ENCODE results near the gene NCOA7. TPM values are rescaled to one million over a fixed set of nuclear protein-coding genes. Genes with fewer than 3 reads are reported as not detected.

The NCOA7 gene
- total RNA-seq, 1 experiment from 2014 or later = 13.8 TPM

DNA sequence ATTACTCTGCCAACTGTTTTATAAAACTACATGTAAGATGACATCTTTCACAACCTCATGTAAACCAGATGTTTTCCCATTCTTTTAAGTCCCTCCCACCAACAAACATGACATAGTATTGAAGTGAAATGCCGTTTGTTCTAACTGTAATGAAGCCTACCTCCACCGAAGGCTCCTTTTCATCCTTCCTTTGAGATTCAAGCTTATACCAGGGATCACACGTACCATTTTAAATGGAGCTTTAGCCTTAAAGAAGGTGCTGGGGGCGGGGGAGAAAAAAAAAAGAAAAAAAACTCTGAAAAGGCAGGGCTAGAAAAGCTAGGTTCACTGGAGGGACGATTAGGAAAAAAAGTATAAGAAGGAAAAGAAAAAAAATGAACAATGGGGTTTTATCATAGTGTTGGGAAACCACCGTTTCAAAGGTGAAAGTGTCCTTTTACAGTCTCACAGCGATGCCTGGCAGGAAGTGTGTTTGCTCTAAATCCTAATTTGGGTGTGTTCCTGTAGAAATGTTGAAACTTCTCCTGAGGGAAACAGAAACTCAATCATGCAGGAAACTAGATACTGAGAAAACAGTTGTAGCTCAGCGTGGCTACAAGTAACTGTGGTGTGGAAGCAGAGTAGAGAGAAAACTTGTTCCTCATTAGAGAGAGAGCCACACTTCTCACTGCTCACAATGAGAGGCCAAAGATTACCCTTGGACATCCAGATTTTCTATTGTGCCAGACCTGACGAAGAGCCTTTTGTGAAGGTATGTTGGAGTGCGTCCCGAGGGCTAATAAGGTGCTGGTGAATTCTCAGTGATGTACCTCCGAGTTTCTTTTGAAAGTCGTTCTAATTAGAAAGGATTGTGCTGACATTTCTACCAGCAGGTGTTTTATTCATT lies 128.2 kb downstream of the NCOA7 start:
- no peaks in the 10 kb centered on the region for H3K79me2 ChIP-seq (ENCODE audit: insufficient read depth, low read length)
- TF ChIP-seq SRF (IDR thresholded peaks at IDR 0.05; ENCODE audit: low read depth) (peak; percentile 82), EZH2phosphoT487 (IDR thresholded peaks at IDR 0.05; ENCODE audit: borderline replicate concordance) (no peak)
- no peaks in the 10 kb centered on the region for H3K27me3 ChIP-seq (ENCODE audit: insufficient read depth, low read length)
- RAD21 ChIA-PET (ENCODE audit: low non-redundant PET in 1 of 2, low total read pairs in 2 of 2, uncharacterized antibody in 2 of 2, unreplicated experiment in 2 of 2) = no interaction called here
- H2AFZ ChIP-seq (ENCODE audit: low read depth, low read length, poor library complexity, severe bottlenecking) = no peak overlapping the region
- peaks cover 8 to 12% of the 10 kb centered on the region in 2 experiments; a peak in 3 of 4 replicates for H3K4me1 ChIP-seq (ENCODE audit: control insufficient read depth in 1 of 2, insufficient read depth in 2 of 2, low read length in 2 of 2)
- no peak overlapping the region for H3K27ac ChIP-seq (ENCODE audit: low read depth, low read length)
- H3K4me2 ChIP-seq (ENCODE audit: low read length) = no peak overlapping the region
- CTCF ChIA-PET = interaction anchor here (1.8 kb wide), 1 partner anchor 13 kb away, joined by 6 read pairs; no protein-coding TSS in a partner anchor
- POLR2A ChIA-PET = no interaction called here
- no peaks in the 10 kb centered on the region for H3K9me2 ChIP-seq (ENCODE audit: insufficient read depth)
- H3K4me3 ChIP-seq (replicated peaks in 1 of 2; ENCODE audit: low read depth in 1 of 2, low read length in 2 of 2) = no peak overlapping the region
- intact Hi-C loops (cut with micrococcal nuclease) = no loop called here
- ATAC-seq (no peak), DNase-seq (ENCODE audit: low read depth, low spot score) (no peak)
- no peaks in the 10 kb centered on the region for H4K20me1 ChIP-seq (ENCODE audit: insufficient read depth)
- H3K36me3 ChIP-seq (ENCODE audit: control insufficient read depth in 1 of 2, insufficient read depth in 2 of 2, low read length in 2 of 2) = 0 out of 4 replicates have a peak, but pooled peaks cover 0 to 3% of the 10 kb centered on the region in 2 experiments
- no peak overlapping the region for H3K9ac ChIP-seq (ENCODE audit: low read length)
- no peaks in the 10 kb centered on the region for H3K9me3 ChIP-seq (ENCODE audit: control insufficient read depth in 1 of 2, insufficient read depth in 1 of 2, low read depth in 1 of 2, low read length in 2 of 2)
- BruUV-seq (replicated peaks) = no TSS peak

DNA sequence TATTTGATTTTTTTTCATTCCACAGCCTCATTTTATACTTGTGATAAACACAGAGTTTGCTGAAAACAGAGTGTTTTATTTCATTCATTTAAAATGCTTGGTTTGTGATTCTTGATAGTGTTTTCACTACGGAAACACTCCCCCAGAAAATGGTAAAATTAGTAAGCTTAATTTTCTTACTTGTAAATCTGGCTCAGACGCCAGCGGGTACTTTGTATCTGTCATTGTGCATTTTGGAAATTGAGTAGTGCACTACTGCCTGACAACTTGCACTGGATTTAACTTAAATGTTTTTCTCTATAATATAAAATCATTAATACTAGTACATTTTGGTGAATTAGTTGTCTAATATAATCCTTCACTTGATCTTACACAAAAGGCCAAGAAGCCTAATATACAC lies 128.9 kb downstream of the NCOA7 start:
- Histone ChIP-seq H3K27ac (ENCODE audit: low read depth, low read length) (no peak overlapping the region), H4K20me1 (ENCODE audit: insufficient read depth) (no peaks in the 10 kb centered on the region), H3K4me1 (ENCODE audit: control insufficient read depth in 1 of 2, insufficient read depth in 2 of 2, low read length in 2 of 2) (peaks cover 5 to 12% of the 10 kb centered on the region in 2 experiments), H3K4me2 (ENCODE audit: low read length) (no peak overlapping the region), H3K9ac (ENCODE audit: low read length) (no peak overlapping the region), H3K79me2 (ENCODE audit: insufficient read depth, low read length) (no peaks in the 10 kb centered on the region), H3K9me3 (ENCODE audit: control insufficient read depth in 1 of 2, insufficient read depth in 1 of 2, low read depth in 1 of 2, low read length in 2 of 2) (no peaks in the 10 kb centered on the region), H3K36me3 (ENCODE audit: control insufficient read depth in 1 of 2, insufficient read depth in 2 of 2, low read length in 2 of 2) (0 out of 4 replicates have a peak, but pooled peaks cover 0 to 3% of the 10 kb centered on the region in 2 experiments), H3K9me2 (ENCODE audit: insufficient read depth) (no peaks in the 10 kb centered on the region), H3K27me3 (ENCODE audit: insufficient read depth, low read length) (no peaks in the 10 kb centered on the region), H3K4me3 (replicated peaks in 1 of 2; ENCODE audit: low read depth in 1 of 2, low read length in 2 of 2) (no peak overlapping the region), H2AFZ (ENCODE audit: low read depth, low read length, poor library complexity, severe bottlenecking) (no peak overlapping the region)
- ChIA-PET RAD21 (ENCODE audit: low non-redundant PET in 1 of 2, low total read pairs in 2 of 2, uncharacterized antibody in 2 of 2, unreplicated experiment in 2 of 2) (no interaction called here), POLR2A (no interaction called here), CTCF (no interaction called here)
- ATAC-seq (no peak), DNase-seq (ENCODE audit: low read depth, low spot score) (no peak)
- intact Hi-C loops (cut with micrococcal nuclease) = no loop called here
- BruUV-seq (replicated peaks) = no TSS peak
- no peak for TF ChIP-seq EZH2phosphoT487 (IDR thresholded peaks at IDR 0.05; ENCODE audit: borderline replicate concordance)
- no peak for TF ChIP-seq ZBTB33 (IDR thresholded peaks at IDR 0.05; ENCODE audit: extremely low read depth, insufficient replicate concordance, low read length)
- TF ChIP-seq SIN3A (IDR thresholded peaks at IDR 0.05; ENCODE audit: low read depth) = no peak
- TF ChIP-seq REST (IDR thresholded peaks at IDR 0.05; ENCODE audit: low read depth) = no peak
- no peak for TF ChIP-seq POLR2A (IDR thresholded peaks at IDR 0.05; ENCODE audit: borderline replicate concordance, extremely low read depth, insufficient read depth, insufficient read length)
- TF ChIP-seq JUND (IDR thresholded peaks at IDR 0.05) = no peak
- TF ChIP-seq, protein P1, sequence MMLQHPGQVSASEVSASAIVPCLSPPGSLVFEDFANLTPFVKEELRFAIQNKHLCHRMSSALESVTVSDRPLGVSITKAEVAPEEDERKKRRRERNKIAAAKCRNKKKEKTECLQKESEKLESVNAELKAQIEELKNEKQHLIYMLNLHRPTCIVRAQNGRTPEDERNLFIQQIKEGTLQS (IDR thresholded peaks at IDR 0.05) = no peak
- TF ChIP-seq ELF1 (IDR thresholded peaks at IDR 0.05; ENCODE audit: borderline replicate concordance, low read depth) = no peak
- no peak for TF ChIP-seq YY1 (IDR thresholded peaks at IDR 0.05; ENCODE audit: extremely low read depth, insufficient replicate concordance, low read depth, low read length)
- no peak for TF ChIP-seq SRF (IDR thresholded peaks at IDR 0.05; ENCODE audit: low read depth)
